GM12891 (cell line): ENCODE measurements around the gene TNS3.

Experiments
- POLR2A ChIP-seq: IDR thresholded peaks from 2 replicates; pipeline ENCODE4 v1.6.1; 2011; ENCODE audit warnings: low read depth, low read length, control low read depth
- TAF1 ChIP-seq: IDR thresholded peaks from 2 replicates; pipeline ENCODE4 v1.6.1; 2011; ENCODE audit warnings: low read depth, low read length, control low read depth

- TF ChIP-seq POLR2A (no peak), TAF1 (no peak)
Observed at GRCh38 chr7:47254081-47254977, 327.6 kb downstream of the TNS3 start.
